Endometrial microvascular endothelial cells (primary cell): ENCODE measurements around the gene COPS9. TPM values are rescaled to one million over a fixed set of nuclear protein-coding genes. Genes with fewer than 3 reads are reported as not detected.

Experiments used
- in situ Hi-C: cut with HindIII; loops from 2 replicates; pipeline ENCODE4 v1.10.0; 2017; ENCODE audit warnings: low sequenced_read_pairs, low pct_unique_long_range_greater_than_20kb; ENCODE audit errors: inconsistent ontology term
- total RNA-seq: library from RNA; depleted of rRNA; stranded (reverse); fragments of >200 nt; gene quantifications from one replicate; pipeline ENCODE4 v1.2.3, GENCODE V29; 2015; ENCODE audit errors: inconsistent ontology term

COPS9 gene
- total RNA-seq, 1 donor from 2014 or later = 140 TPM

- in situ Hi-C loops = no loop called here
Measured at GRCh38 chr2:240154606-240155005, 18.5 kb upstream of the COPS9 start.

DNA sequence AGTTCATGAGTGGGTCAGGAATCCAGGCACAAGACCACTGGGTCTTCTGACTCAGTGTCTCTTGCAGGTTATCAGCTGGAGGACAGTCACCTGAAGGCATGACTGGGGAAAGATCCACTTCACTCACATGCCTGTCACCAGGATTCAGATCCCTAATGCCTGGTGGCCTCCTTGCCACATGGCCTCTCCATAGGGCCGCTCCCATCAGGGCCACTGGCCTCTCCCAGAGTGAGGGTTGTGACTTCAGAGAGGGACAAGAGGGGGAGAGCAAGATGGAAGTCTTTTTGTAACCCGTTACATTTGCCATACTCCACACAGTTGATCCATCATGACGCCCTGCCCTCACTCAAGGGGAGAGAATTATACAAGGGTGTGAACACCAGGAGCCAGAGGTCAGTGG, 17.3 kb upstream of the COPS9 start:
- in situ Hi-C loops = no loop called here

- in situ Hi-C loops = no loop called here
Measured at GRCh38 chr2:240151477-240152031, 15.4 kb upstream of the COPS9 start.

GRCh38 chr2:240149943-240150784, 14.1 kb upstream of the COPS9 start:
- in situ Hi-C loops = no loop called here

- in situ Hi-C loops = no loop called here
Measured at GRCh38 chr2:240147911-240148587, 11.9 kb upstream of the COPS9 start.

- in situ Hi-C loops = no loop called here
Measured at GRCh38 chr2:240147382-240147781, 11.3 kb upstream of the COPS9 start.

- in situ Hi-C loops = no loop called here
Measured at GRCh38 chr2:240146627-240147278, 10.6 kb upstream of the COPS9 start.

DNA sequence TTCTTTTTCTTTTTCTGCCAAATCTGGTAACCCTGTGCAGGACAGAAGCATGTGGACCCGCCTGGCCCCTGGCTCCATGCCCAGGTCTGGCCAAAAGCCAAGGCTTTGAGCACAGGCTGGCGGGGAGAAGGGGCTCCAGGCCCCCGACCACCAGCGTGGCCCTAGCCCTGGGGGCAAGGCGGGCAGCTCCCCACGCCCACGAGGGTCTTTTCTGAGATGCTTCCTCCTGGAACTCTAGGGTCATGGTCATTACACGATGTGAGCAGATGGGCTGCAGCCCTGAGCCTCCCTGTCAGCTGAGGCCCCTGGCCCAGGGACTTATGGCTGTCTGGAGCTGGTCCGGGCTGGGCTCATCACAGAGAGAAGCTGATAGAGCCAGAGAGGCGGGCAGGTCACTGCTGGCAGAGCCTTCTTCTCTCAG, 10.0 kb upstream of the COPS9 start:
- in situ Hi-C loops = no loop called here

- in situ Hi-C loops = no loop called here
Measured at GRCh38 chr2:240145461-240145860, 9.4 kb upstream of the COPS9 start.

GRCh38 chr2:240144649-240145261, 8.7 kb upstream of the COPS9 start:
- in situ Hi-C loops = no loop called here

GRCh38 chr2:240143801-240144648, 7.9 kb upstream of the COPS9 start:
- in situ Hi-C loops = no loop called here

GRCh38 chr2:240143276-240143675, 7.2 kb upstream of the COPS9 start:
- in situ Hi-C loops = no loop called here

DNA sequence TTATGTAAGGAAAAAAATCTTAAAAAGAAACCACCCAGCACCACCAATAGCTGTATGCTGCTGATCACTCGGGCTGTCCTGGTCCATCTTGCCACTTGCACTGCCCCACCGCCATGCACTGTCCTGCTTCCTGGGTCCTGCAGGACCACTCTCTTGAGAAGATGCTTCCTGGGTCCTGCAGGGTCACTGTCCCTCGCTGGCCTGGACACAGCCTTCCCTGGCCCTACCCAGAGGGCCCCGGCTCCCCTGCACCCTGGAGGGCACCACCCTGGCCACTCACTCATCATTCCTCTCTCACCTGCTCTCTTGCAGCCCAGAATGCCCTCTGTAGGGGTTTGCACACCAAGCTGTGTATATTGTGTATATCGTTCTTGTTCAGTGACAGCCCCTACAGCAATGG, 6.8 kb upstream of the COPS9 start:
- in situ Hi-C loops = no loop called here

DNA sequence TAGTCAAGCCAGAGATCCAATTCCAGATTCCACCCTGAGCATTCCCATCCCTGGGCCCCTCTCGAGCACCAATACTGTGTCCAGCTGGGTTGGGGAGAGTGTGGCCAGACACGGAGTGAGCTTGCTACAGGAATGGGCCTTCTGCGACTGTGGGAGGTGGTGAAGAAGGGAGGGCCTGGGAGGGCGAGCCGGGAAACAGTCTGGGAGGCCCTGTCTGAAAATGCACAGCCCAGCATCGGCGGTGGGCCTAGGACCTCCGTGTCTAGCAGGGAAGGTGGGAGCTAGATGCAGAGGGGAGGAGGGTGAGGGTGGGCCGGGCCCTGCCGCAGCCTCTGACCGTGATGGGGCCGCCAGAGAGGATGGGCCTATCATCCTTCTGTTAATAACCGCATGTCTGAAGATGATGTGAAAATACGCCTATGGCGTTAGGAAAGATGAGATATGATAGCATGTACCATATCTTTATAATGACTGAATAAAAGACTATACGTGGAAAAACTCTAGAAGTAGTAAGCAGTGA, 6.2 kb upstream of the COPS9 start:
- in situ Hi-C loops = no loop called here

DNA sequence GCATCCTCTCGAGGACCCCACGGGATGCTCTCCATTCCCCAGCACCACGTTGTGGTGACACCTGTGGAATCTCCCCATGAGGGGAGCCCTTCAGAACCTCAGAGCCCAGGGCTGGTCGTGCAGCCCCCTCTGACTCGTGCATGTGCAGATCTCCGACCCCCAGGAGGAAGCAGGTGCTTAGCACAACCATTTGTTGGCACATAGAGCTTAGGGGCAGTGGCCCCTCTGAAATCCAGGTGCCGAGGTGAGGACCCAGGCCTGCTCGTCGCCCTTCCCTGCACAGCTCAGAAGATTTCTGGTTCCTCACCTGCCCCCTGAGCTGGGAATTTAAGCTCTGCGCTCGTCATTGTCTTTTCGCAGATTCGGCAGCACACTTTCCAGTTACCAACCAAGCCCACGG, 5.6 kb upstream of the COPS9 start:
- in situ Hi-C loops = no loop called here

GRCh38 chr2:240140920-240141319, 4.8 kb upstream of the COPS9 start:
- in situ Hi-C loops = no loop called here

GRCh38 chr2:240140511-240140910, 4.4 kb upstream of the COPS9 start, which contains the start of gene OTOS:
Gene OTOS, minus strand, starts transcription at chr2:240140658. Its CDS starts 332 bp downstream, at chr2:240140326.
- in situ Hi-C loops = no loop called here
